Stimulated activated CD8-positive, alpha-beta memory T cell treated with anti-CD3 and anti-CD28 coated beads, Interleukin-15, amount 100 ng/mL, for 24 hours (primary cell): Measurements from ENCODE around the gene SEMA6C.

Experiments
- DNase-seq: peaks from one replicate; pipeline ENCODE4 v3.0.0-alpha.2; 2020; ENCODE audit warnings: low read depth

Gene SEMA6C

DNA sequence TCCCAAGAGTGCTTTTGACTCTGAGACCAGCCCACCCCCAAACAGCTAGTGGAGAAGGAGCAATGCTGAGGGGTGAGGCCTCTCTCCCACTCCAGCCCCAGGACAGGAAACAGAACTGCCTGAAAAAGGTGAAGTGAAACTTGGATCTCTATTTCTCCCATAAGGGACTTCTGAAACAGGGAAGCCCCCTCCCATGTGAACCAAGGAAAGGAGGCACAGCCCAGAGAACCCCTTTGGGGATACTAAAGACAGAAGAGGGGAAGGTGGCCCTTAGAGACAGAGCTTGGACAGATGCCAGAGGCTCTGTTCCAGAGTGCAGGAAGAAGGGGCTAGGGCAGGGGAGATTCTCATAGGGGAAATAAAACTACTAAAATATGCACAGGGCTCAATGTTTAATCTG is 12.9 kb upstream of the SEMA6C start:
- no peak for DNase-seq

DNA sequence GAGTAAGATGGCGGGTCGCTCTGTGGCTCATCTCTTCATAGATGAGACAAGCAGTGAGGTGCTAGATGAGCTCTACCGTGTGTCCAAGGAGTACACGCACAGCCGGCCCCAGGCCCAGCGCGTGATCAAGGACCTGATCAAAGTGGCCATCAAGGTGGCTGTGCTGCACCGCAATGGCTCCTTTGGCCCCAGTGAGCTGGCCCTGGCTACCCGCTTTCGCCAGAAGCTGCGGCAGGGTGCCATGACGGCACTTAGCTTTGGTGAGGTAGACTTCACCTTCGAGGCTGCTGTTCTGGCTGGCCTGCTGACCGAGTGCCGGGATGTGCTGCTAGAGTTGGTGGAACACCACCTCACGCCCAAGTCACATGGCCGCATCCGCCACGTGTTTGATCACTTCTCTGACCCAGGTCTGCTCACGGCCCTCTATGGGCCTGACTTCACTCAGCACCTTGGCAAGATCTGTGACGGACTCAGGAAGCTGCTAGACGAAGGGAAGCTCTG is 12.4 kb upstream of the SEMA6C start:
- DNase-seq = no peak

DNA sequence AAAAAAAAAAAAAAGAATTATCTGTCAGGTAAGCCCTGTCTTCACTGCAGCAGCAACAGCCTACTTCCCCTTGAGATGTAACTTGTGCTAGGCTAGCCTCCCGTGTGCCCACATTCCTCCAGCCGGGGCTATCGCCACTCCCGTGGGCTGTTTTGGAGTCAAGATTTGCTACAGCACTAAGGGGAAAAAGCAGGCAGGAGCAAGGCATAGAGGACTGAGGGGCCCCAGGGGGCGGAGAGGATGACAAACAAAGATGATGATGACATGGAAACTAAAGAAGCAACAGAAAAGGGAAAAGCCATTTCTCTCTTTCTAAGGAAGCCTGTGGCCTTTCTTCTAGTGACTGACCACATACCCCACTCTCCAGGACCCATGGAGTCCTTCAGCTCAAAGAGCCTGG is 11.9 kb upstream of the SEMA6C start:
- no peak for DNase-seq

DNA sequence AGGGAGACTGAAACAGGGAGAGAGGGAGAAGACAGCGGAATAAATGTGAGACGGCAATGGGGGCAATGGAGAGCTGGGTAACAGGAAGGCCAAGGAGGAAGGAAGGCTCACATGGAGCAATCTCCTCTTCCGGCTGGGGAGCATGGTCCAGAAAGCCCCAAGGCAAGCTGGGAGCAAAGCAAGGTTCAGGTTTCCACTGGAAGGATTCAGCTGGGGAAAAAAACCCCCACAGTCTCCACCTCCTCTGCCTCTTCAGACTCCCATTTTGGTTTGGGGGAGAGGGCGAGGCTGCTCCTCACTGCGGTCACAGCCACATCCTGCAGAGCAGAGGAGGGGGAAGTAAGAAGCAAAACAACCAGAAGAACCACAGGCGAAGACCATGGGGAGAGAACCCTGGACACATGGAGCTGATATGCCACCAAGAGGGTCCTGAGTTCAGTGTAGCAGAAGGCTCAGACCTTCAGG is 10.7 kb upstream of the SEMA6C start:
- DNase-seq = no peak

DNA sequence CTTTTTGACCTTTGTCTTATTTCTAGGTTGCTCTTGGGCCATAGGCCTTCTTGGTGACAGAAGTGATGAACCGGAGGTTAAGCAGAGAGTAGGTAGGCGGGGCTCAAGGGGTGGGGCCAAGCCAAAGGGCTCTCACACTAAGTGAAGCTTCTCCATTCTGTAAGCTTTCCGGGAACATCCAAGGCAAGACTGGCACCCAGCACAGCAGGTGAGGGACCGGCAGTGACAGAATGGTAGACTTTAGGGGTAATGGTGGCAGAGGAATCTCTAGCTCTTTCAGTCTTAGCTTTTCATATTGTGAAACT is 10.0 kb upstream of the SEMA6C start, which contains the start of gene TNFAIP8L2:
Gene TNFAIP8L2, plus strand, starts transcription at position 135 of the 305 bp plus-strand sequence. CDS start 2,049 bp downstream, outside the sequence.
- DNase-seq = no peak

DNA sequence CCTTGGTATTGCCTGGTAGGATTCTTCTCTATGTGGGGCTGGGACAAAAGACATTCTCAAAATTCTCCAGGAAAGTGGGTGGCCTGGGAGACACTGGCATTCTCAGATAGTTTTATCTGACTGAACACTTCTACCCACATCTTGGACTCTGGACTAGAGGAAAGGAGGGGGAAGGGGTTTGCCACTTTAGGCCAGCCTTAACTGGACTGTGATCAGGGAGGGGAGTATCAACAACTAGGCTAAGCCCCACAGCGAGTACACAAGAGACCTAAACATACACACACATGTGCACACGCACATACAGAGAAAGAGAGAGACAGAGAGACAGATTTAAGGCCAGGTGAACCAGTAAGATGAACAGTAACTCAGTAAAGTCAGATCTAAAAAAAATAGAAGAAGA is 1.2 kb upstream of the SEMA6C start:
- no peak for DNase-seq

DNA sequence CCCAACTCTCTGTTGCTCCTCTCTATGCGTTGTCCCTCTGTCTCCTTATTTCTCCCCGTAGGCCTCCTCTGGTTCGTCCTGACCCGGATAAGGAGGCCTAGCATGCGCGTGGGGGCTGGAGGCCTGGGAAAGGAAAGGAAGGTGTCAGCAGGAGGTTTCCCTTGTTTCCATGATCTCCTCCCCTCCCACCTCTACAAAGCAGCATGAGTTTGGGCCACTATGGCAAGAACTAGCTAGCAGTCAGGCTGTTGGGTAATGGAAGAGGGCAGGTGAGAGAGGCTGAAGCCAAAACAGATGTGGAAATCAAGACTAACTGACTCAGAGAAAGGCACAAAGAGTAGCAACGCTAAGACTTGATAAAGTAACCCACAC is 687 bp upstream of the SEMA6C start:
- no peak for DNase-seq

DNA sequence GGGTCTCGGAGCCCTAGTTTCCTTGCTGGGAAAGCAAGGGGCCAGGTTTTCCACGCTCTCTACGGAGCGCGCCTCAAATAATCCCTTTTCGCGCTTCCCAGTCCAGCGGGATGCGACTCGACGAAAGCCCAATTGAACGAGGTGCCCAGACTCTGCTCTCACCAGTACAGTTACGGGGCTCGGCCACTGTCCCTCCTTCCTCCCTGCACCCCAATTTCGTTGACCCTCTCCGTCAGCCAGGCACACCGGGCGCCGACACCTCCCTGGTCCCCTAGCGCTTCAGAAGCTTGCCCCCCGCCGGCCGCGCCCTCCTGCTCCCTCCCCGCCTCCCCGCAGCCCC is 389 bp downstream of the SEMA6C start:
- DNase-seq = no peak

DNA sequence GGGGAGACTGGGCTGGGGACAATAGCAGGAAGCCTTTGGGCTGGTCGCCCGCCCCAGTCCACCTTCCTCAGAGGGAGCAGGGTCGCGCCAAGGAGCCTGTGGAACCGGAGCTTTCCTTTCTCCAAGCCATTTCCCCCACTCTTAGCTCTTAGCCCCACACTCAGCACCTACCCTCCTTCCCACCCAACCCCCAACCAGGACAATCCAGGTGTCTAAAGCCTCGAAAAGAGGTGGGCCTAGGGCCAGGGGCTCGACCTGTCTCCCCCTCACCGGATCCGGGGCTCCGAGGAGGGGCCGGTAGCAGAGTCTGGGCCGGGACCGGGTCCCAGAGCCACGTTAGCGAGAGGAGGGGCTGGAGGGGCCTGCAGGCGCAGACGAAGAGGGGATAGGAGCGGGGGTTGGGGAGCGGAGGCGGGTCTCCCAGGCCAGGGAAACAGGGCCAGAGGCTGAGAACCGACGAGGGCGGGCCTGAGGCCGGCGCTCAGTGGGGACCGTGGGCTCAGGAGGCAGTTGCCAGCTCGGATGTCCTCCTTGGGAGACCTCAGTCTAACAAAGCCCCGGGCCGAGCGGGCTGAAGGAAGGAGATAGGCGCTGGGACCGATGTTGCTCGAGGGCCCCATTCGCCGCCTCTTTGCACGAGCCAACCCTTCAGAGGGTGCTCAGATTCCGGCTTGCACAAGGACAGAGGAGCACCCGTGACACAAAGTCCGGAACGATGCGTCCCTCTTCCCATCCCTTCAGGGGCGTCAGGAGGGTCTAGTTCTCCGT is 943 bp downstream of the SEMA6C start:
- DNase-seq = no peak

DNA sequence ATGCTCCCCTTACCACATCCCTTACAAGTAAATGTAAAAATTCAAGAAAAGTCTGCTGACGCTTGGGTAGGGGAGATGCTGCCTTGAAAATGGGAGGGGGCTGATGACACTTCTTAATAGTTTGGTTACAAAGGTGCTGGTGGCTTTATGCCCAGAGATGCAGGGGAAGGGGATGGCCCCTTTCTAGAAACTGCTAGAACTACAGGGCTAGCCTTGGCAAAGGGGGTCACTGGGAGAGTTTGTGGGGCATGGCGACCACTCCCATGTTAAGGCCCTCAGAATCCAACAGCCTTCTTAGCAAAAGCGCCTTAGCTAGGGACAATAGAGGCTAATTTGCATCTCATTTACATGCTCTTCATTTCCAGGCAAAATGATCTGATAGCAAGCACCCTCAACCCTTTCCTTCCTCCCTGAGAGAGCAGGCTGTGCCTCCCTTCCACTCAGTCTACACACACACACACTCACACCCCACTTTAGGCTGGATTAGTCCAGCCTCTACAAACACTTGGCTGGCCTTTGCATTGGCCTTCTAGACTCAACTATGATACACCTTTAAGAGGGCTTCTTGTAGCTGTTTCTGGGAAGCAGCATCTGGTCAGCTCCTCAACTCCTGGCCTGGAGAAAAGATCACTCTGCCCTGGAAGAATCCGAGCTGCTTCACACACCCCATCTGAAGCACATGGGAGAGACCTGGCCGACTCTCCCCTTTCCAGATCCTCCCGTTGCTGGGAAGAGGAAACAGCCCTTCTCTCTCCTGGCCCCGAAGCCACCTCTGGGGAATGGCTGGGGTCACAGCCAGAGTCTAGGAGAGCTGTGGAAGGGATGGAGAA is 1.7 kb downstream of the SEMA6C start:
- no peak for DNase-seq

DNA sequence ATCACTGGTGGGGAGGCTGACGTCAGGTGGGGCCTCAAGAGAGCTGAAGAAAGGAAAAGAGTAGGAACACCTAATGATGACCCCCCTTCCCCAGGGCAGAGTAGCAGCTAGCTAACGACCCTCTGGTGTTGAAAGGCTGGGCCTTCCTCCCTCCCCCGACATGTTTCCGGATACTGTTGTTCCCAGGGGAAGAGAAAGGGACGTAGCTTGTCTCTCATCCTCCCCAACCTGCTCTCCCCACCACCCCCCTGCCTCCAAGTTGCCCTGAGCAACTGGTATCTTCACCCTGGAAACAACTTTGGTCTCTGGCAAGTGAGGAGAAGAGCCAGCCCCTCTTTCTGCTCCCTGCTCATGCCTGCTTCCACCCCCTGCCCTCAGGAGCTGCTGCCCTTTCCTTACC is 2.4 kb downstream of the SEMA6C start:
- no peak for DNase-seq

DNA sequence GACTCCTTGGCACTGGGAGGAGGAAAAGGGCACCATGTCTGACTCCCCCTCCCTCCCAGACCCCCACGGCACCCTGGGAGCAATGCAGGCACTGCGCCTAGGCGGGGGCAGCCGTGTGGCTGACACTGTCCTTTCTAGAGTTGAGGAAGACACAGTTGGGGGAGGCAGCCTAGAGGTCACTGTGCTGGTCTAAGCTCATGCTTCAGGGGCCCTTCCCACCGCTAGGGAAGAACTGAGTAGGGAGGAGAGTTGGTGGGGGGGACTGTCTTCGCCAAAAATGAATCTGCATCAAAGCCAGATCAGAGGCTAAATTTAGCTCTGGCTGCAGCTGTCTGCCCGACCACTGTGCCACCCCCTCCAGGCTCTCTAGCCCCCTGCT is 3.4 kb downstream of the SEMA6C start:
- DNase-seq = no peak

DNA sequence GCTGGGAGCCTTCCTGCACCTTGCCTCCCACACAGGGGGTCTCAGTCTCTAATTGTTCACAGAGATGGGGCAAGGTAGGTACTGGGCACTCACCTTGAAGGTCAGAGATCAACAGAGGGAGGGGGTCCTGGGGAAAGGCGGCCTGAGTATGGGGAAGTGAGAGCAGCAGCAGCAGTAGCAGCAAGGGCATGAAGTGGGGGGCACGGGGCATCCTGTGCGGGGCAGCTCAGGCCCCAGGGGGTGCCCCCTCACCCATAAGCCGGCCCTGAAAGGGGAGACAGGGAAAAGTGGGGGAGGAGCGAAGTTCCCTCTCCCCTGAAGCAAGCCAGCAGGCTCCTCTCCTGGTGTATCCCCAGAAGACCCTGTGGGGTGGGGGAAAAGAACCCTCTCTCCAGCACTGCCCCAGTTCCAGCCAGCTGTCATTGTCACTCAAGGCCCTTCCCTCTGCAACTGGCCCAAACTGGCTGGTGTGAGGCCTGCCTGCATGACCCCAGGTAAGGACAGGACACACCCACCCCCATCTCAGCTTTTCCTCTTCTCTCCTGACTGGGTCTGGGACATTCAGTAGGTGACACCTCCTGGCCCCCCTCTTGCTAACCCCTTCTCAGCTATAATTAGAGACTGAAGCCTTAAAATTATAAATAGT is 3.9 kb downstream of the SEMA6C start:
- no peak for DNase-seq

DNA sequence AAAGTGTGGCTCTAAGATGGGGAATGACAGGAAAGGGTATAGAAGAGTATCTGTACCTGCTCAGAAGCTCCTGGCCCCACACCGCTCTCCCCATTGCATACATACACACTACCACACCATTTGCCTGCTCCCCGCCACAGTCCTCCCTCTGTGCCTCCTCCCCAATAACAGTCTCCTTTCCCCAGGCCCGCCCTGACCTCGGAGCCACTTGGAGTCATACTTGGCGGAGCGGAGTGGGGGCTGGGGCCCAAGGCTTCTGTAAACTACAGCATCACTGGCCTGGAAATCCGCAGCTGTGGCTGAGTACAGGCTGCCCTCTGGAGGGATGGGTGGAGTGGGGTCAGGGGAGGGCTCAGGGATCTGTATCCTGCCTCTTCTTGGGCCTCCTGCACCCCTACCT is 8.6 kb downstream of the SEMA6C start:
- DNase-seq = no peak

DNA sequence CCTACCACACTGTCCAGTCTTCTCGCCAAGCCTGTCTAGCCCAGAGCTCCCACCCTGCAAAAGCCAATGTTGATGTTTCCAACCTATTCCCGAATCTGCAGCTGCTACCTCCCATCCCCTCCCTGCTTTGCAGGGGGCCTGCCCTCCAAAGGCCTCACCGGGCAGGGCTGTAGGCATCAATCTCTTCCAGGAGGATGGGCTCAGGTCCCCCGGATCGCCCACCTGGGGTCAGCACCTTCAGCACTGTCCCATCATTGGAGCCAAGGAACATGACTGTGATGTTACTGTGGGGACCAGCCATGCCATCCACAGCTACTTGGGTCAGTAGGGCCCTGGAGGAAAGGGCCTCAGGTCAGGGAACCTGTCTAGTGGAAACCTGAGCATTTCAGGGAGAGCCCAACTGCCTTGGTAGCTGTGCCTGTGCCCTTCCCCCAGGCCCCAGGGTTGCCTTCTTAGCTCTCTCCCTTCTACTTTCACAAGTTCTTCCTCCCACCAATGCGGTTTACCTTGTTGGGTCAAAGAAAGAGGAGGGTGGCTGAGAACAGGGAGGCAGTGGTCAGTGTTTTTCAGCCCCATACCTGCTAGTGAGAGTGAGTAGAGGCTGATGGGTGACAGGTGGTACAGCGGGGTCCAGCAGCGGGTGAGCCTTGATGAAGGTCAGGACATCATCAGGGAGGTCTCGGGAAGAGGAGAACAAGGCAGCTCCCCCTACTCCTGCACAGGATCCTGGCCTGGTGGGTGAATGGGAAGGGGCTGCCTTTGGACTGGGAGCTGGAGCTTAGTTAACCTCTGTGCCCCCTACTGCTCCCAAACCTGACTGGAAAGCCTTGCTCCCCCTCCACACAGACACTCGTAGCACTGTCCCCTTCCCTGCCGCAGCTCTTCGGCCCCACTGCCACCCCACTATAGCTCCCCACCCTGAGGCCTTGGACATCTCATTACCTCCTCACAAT is 10.7 kb downstream of the SEMA6C start:
- DNase-seq = no peak

DNA sequence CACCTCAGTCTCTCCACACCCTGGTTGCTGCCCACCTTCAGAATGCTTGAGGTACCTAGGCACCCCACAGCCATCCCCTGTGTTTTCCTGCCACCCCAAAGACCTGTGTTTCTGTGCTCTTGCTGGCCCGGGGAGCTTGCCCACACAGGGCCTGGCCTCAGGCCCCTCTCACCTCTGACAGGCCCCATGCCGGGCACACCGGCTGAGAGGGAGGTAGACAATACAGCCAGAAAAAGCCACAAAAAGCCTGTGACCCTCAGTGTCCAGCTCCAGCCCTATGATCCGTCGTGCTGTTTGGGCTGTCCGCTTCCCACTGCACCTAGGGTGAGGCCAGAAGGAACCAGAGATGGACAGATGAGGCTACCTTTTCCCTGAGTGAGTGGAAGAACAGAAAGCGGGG is 11.4 kb downstream of the SEMA6C start:
- DNase-seq = no peak

DNA sequence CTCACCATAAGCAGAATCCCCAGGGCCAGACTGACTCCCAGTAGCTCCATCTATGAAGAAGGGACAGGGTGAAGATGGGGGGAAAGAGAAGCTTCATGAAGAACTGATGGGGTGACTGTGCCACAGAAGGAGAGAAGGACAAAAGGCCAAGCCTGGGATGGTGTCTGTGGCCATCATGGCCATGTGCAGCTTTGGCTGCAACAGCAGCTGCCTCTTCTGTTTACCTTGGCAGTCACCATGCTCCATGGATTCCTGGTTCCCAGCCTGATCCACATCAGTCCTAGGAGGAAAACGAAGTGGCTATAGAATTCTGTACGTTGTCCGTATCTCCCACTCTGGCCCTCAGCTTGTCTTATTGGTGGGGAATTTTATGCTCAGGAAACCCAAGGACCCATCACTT is 12.0 kb downstream of the SEMA6C start:
- DNase-seq = no peak

DNA sequence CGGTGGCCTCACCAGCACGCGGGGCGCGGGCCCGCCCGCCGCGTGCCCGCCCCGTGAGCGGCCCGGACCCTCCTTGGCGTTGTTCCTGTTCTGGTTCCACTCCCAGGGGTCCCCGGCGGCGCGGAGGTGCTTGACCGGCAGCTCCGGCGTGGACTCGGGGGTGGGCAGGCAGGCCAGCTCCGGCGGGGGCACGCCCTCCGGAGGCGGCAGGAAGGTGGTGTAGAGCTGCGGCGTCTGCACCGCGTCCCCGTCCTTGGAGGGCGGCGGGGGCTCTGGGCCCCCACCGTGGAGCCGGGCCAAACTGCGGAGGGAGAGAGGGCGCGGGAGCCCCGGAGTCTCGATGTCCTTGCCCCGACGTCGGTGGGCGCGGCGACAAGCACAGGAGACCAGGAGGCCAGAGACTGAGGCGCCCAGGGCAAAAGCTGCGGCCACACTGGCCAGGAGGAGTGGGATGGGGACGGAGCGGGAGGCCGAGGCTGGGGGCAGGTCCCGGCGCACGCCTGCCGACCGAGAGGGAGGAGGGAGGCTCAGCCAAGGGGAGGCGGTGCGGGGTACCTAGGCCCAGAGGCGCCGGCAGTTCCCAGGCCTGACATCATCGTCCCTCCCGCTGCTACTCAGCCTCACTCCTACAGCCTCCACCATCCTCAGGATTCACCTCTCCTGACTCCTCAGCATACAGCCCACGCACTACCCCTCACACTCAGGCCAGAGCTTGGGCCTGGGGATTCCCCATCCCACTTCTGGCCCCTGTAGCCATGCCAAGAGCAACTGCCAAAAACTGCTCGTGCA is 13.2 kb downstream of the SEMA6C start:
- DNase-seq = no peak

DNA sequence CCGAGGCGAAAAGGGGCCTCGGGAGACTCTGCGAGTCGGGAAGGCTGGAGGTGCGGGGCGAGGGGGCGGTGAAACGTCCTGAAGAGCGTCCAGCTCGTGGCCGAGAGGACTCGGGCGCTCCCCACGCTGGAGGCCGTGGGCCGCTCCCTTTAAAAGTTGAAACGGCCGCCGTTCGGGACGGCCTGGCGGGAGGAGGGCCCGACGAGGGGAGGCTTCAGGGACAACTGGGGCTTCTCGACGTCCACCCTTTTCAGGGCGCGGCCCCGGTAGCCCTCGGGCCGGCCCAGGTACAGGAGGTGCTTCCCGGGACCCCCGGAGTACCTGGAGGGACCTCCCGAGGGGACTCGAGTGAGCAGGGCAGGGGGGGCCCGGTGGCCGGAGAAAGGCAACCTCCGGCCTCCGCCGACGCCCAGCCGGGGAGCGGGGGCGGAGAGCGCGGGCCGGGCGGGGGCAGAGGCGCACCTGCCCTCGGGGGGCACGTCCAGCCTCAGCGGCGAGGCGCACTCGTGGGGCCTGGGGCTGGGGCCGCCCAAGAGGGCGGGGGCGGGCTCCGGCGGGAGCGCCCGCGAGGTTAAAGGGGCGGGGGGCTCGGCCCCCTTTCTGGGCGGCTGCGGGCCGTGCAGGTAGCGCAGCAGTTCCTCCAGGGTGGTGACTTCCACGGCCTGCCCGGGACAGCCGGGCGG is 14.0 kb downstream of the SEMA6C start:
- DNase-seq = no peak

DNA sequence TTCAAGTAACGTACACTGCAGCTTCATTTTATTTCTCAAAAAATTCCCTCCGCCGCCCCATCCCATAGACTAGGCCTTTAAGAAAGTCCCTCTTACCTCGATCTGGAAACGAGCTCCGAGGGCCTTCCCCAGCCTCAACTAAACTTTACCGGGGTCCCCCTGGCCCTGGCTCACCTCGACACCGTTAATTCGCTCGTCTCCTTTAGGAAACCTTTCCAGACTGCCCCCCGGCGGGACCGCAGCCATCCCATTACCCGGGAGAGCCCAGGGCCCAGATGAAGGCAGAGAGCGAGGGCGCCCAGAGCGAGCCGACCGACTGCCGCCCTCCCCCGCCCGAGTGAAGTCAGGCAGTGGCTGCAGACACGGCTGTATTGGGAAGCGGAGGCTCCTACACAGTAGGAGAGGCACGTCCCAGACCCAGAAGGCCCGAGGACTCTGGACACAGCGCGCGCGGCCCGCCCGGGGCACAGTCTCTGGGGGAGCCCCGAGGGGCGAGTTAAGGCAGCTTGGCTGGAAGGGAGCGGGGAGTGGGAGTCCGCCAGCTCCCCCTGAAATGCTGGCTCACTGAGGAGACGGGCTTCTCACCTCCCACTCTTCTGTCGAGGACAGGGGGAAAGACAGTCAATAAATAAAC is 14.6 kb downstream of the SEMA6C start:
- DNase-seq = no peak
